MV-4-11 (cell line): Measurements from ENCODE around the gene DDX23.
A peak's percentile ranks its signal among the peaks of the same experiment; 100 is the strongest.
"Not testable (repeated sequence)": the region's sequence is repeated elsewhere in the genome, so short reads cannot be mapped to it uniquely, and the experiment has no call there.

Source experiments
- DNase-seq: peaks from one replicate; lab custom pipeline; 2025; lab: John Stamatoyannopoulos, UW

DDX23 gene

DNA sequence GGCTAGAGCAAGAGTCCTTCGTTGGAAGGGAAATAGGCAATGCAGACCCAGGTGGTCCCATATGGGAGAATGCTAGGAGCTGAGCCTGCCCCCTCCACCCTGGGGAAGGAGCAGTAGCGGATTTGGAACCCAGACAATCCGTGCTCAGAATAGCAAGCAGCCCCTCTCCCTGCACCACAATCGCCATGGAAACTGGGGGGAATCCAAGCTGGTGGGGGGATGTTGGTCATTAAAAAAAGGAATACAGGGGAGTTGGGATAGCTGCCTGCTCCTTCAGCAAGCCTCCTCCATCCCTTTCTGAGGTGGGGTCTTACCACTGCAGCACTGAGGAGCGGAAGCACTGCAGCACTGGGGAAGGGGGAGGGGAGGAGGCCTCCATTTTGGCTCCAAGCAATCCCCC, 10.8 kb upstream of the DDX23 start:
- DNase-seq = no peak

DNA sequence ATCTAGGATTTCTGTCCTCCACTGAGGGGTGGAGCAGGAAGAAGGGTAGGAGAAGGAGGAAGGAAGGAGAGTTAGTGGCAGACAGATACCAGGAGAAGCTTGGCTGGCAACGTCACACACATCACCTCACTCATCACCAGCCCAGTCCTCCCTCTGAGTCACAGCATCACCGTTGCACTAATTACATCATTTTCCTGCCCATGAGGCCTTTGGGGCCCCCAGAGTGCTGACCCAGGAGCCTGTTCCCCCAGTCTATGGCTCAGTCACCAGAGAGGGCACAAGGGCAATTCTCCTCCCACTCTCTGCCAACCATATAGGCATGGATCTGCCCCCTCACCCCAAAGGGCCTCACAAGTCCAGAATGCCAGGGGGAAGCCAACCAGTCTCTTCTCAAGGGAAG, 9.1 kb upstream of the DDX23 start:
- no peak for DNase-seq

DNA sequence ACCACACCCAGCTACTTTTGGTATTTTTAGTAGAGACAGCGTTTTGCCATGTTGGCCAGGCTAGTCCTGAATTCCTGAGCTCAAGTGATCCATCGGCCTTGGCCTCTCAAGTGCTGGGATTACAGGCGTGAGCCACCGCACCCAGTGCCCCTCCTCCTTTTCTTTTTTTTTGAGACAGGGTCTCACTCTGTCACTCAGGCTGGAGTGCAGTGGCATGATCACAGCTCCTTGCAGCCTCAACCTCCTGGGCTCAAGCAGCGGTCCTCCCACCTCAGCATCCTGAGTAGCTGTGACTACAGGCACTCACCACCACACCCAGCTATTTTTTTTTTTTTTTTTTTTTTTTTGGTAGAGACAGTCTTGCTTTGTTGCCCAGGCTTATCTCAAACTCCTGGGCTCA, 8.3 kb upstream of the DDX23 start:
- DNase-seq = not testable (repeated sequence)

DNA sequence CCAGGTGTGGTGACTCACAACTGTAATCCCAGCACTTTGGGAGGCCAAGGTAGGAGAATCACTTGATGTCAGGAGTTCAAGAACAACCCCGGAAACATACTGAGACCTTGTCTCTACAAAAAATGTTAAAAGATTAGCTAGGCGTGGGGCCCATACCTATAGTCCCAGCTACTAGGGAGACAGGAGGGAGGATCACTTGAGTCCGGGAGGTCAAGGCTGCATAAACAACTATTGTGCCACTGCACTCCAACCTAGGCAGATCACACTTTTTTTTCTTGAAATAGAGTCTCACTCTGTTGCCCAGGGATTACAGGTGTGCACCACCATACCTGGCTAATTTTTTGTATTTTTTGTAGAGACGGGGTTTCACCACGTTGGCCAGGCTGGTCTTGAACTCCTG, 7.6 kb upstream of the DDX23 start:
- DNase-seq = no peak

DNA sequence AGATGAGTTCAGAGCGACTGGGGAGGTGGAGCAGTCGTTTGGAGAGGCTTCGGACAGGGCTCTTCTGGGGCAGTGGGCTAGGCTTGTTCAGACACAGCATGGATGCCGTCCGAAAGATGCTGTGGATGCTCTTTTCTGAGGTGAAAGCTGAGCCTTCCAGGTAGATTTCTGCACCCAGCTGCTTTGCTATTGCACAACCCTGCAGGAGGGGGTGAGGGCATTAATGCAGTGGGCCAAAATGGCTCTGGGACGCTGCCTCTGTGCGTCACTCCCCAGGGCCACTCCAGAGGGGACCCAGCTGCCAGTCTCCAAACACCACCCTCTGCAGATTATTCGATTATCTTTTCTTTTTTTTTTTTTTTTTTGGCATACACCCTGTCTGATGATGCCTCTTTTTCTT, 6.1 kb upstream of the DDX23 start:
- no peak for DNase-seq

DNA sequence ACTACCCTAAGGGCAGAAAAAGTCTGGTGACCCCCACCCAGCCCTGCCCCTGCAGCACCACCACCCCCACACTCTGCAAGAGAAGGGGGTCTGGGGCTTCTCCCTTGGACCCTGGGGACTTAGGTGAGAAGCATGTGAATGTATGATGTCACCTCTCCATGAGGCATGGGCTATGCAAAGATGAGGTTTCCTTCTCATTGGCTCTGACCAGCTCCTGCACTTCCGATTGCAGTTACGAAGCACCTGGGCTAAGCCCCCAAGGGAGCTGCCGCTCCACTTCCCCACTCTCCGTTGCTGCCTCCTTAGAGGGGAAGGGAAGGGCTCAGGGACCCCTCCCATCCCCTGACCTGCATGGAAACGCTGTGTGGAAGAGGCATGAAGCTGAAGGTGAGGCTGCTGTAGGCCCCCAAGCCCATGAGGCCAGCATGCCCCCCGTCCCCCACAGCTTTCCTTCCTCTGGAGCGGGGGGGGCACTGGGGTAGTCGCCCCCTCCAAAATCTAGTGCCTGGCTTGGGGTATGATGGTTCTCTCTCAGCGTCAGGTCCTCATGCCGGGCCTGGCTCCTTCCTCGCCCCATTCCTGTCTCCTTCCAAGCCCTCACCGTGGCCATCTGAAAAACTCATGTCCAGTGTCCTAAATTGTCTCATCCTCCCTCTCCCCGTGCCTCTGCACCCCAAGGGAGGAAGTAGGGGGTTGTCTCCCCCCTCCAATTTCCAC, 5.5 kb upstream of the DDX23 start:
- no peak for DNase-seq

DNA sequence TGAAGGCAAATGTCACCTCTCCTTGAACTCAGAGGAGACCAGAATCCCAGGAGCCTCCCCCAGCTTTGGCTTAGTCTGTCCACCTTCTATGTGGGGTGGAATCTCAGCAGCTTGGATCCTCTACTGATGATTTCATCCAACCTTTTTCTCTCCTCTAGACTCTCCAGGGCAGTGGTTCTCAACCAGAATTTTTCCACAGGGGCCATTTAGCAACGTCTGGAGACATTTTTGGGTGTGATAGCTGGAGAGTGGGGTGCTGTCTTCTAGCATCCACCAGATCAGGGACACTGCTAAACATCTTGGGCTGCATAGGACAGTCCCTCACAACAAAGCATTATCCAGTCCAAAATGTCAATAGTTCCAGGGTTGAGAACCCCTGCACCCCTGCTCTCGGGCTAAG, 4.4 kb upstream of the DDX23 start:
- DNase-seq = no peak

DNA sequence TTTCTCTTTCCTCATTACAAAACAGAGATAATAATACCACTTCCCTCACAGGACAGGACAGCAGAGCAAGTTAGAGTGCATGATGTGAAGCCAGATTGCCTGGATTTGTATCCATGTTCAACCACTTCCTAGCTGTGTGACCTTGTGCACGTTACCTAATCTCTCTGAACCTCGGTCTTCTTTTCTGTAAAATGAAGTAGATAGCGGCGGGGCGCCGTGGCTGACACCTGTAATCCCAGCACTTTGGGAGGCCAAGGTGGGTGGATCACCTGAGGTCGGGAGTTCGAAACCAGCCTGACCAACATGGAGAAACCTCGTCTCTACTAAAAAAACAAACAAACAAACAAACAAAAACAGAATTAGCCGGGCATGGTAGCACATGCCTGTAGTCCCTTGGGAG, 3.0 kb upstream of the DDX23 start:
- DNase-seq = not testable (repeated sequence)

DNA sequence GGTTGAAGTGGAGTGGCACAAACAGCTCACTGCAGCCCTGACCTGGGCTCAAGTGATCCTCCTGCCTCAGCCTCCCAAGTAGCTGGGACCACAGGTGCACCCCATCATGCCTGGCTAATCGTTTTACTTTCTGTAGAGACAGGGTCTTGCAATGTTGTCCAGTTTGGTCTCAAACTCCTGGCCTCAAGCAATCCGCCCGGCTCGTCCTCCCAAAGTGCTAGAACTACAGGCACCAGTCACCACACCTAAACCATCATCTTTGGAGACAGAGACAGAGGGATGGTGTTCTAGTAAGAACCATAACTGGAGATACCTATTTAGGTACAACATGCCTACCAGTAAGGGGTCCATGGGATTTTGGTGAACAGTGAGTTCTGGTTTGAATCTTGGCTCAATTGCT, 2.5 kb upstream of the DDX23 start:
- DNase-seq = no peak

DNA sequence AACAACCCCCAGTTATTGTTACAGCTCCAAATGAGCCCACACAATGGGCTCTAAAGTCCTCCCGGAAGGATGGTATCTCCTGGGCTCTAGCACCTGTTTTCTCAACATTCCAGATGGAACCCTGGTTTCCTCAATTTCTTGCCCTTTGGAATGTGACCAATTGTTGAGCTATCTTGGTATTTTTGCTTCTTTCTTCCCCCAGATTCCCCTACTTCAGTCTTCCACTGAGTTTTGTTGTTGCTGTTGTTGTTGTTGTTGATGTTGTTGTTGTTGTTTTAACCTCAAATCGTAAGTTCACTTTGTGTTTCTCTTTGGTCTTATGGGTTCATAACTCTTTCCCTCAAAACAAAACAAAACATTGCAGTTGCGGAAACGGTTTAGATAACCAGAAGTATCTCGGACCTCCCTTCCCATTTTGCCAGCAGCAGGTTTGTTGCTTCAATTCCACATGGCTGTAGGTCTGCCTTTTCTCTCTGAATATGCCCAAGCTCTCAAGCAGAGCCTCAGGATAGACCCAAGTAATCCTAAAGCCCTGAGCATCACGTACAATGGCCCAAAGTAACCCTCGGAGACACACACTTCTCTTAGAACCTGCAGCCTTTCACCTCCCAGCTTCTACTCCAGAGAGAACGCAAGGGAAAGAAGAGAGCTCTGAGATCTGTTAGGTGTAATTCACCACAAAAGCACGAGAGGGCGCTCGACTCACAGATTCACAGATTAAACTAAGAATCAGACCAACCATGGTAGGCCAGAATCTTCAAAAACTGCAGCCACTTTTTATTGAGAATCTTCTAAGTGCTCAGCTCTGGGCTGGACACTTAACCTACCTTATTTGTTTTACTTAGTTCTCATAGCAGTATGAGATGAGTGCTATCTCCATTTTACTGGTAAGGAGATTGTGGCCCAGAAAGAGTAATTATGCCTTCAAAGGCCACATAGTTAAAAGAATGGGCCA, 1.0 kb upstream of the DDX23 start:
- DNase-seq = peak; percentile 88

DNA sequence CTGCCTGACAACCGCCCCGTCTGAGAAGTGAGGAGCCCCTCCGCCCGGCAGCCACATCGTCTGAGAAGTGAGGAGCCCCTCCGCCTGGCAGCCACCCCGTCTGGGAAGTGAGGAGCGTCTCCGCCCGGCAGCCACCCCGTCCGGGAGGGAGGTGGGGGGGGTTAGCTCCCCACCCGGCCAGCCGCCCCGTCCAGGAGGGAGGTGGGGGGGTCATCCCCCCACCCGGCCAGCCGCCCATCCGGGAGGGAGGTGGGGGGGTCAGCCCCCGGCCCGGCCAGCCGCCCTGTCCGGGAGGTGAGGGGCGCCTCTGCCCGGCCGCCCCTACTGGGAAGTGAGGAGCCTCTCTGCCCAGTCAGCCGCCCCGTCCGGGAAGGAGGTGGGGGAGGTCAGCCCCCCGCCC, 9.9 kb downstream of the DDX23 start:
- DNase-seq = not testable (repeated sequence)

DNA sequence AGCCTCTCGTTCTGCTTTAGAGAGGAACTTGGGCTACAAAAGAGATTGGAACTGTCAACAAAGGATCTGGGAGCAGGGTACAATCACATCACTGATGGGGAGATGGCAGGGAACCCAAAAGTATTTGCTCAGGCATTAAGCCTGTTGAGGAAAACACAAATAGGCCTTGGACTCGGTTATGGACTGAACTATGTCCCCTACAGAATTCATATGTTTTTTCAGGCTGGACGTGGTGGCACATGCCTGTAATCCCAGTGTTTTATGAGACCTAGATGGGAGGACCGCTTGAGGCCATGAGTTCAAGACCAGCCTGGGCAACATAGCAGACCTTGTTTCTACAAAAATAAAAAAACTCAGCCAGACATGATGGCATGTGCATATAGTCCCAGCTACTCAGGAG, 13.9 kb downstream of the DDX23 start:
- DNase-seq = no peak

DNA sequence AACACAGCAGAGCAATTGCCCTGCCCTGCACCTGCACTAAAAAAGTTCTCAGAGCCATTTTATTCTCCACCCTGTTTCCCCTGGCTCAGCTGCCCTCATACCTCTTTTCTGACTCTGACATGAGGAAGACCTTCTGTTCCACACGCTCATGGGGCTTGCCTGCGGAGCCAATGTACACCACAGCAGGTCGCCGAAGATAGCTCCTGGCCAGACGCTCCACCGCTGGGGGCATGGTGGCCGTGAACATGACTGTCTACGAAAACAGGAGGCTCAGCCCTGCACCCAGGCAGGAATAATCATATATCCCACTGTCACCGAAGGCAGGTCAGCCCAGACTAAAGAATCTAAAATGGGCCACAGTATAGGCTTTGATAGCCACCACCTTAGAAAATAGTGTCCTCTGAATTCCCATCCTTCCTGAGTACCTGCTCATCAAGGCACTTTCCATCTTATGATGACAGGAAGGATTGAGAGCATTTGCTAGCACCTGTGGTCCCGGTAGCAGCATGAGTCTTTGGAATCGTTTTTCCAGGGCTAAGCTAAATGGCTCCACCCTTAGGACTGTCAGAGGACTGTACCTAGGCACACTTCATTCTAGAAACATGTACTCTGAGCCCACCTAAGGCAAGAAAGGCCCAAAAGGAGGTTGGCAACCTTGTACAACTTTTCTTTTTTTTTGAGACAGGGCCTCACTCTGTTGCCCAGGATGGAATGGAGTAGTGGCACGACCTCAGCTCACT, 19.5 kb downstream of the DDX23 start:
- DNase-seq = no peak

DNA sequence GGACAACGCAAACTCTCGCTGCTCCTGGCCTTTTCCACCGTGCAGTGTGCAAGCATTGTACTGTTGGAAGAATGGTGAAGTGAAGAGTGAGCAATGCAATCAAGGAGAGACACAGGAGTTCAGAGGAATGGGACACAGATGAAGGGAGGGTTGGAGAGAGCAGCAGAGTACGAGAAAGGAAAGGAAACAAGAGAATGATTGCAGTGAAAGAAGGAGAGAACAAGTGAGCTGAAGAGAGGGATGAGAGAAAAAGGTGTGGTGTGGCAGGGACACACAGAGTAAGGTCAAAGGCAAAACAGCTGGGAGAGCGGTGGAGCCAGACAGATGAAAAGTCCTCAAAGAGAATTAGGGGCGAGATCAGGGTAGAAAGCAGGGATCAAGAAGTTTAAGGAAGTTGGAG, 20.7 kb downstream of the DDX23 start:
- DNase-seq = no peak

DNA sequence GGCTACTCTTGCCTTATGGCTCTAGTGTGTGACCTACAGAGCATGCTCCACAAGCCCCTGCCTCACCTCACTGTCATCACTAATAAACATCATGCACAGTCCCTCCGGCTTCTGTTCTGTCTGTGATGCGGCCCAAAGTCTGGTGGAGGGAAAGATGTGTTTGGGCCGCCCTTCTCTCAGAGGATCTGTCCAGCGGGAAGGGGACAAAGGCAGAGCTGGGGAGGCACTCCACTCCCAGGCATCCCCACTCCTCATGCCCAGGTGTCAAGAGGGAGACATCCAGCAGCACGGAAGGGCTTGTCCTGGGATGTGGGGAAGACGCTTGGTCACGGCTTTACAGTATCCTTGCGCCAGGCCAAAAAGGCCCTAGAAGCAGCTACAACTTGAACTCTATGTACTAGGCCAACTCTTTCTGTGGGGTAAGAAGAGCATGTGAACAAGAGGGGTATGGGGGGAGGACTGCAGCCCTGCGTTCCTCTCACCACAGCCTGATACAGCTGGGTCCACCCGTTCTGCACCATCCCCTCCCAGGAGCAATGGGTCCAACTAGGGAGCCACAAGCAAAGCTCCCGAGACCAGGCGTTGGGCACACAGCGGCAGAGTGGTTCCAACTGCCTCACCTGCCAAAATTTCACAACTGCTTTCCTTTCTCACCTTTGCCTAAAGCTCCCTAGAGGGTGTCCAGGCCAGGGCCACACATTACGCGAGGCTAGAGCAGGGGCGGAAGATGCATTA, 23.0 kb downstream of the DDX23 start:
- DNase-seq = no peak

DNA sequence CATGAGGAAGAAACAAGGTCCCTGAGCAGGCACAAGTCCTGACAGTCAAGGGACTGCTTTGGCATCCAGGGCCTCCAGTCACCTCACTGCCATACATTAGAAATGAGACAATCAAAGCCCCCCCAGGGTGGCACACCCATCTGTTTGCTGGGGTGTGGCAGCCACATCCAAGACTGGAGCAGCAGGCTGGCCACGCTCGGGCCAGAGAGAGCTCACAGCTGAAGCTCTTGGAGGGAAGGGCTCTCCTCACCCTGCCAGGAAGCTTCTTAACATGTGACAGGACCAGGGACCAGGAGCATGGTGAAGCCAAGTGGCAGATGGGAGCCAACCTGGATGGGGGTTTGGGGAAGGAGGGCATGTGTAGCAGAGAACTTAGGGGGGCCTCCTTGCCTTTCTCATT, 23.7 kb downstream of the DDX23 start:
- DNase-seq = no peak

DNA sequence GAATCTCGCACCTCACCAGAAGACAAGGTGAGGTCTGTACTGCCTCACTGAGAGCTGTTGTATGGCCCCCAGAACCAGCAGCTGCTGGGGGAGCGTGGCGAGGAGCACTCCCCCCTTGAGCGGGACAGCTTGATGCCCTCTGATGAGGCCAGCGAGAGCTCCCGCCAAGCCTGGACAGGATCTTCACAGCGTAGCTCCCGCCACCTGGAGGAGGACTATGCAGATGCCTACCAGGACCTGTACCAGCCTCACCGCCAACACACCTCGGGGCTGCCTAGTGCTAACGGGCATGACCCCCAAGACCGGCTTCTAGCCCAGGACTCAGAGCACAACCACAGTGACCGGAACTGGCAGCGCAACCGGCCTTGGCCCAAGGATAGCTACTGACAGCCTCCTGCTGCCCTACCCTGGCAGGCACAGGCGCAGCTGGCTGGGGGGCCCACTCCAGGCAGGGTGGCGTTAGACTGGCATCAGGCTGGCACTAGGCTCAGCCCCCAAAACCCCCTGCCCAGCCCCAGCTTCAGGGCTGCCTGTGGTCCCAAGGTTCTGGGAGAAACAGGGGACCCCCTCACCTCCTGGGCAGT, 24.4 kb downstream of the DDX23 start:
- DNase-seq = no peak

DNA sequence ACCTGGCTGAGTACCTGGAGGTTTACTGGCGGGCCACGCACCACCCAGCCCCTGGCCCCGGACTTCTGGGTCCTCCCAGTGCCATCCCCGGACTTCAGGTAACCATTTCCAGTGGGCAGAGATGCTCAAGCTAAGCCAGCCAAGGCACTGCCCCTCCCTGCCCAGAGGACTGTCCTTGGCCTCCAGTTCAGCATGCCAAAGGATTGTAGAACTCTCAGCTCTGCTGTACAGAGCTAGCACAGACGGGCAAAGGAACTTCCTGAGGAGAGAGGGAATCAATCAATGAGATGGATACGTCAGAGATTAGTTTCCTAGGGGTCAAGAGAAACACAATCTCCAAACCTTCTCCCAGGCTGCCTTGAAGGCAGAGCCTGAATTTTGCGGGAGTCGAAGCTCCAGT, 24.9 kb downstream of the DDX23 start:
- DNase-seq = no peak

DNA sequence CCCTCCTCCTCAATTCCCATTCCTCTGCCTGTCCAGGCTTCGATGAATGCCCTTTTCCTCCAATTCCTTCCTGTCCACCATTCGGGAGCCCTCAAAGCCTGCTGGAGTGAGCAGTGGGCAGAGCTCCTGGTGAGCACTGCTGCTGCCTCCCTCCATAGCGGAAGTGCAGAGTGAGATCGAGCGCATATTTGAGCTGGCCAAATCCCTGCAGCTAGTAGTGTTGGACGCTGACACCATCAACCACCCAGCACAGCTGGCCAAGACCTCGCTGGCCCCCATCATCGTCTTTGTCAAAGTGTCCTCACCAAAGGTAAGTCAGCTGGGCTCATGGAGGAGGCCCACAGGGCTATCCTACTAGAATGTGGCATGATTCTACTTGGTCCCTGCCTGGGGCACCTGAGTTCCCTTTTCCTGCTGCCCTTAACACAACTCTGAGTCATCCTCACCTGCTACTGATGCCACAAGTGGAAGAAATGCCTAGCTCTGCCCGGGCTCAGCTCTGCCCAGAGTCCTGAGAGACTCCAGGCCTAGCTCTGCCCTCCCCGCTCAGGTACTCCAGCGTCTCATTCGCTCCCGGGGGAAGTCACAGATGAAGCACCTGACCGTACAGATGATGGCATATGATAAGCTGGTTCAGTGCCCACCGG, 25.6 kb downstream of the DDX23 start:
- DNase-seq = no peak

DNA sequence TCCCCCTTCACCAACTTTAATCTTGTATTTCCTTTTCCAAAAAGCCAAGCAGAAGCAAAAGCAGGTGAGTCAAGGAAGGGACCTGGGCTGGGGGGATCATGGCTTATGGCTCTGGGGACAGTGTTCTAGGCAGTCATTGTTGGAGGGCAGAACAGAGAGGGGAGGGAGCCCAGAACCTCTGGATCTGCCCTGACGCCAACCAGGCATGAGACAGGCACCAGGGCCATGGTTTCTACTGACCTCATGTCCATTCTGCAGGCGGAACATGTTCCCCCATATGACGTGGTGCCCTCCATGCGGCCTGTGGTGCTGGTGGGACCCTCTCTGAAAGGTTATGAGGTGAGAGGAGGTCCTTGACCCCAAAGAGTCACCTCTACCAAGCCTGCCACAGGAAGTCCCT, 27.1 kb downstream of the DDX23 start:
- DNase-seq = no peak

DNA sequence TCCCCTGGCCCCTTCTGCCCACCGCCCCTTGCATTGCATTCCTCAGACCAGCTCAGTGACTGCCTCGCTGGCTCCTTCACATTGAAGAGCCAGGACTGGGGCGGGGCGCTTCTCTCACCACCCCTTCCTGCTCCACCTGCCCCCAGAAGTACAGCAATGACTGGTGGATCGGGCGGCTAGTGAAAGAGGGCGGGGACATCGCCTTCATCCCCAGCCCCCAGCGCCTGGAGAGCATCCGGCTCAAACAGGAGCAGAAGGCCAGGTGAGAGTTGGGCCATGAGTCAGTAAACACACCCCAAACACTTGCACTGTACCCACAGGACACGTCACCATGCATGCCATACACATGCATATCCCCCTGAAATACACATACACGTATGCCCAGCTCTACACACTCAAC, 27.9 kb downstream of the DDX23 start:
- DNase-seq = no peak
